ENCODE data around the gene SELENOO. TPM values are rescaled to one million over a fixed set of nuclear protein-coding genes. Genes with fewer than 3 reads are reported as not detected.

Gene SELENOO
- total RNA-seq, 1 experiment from 2014 or later, result 27.4 TPM

GRCh38 chr22:50175921-50176849 lies 24.6 kb upstream of the SELENOO start:
- no peaks in the 10 kb centered on the region for H3K9me2 ChIP-seq (ENCODE audit: insufficient read depth)
- no peak overlapping the region for H2AFZ ChIP-seq
- intact Hi-C loops (cut with micrococcal nuclease; ENCODE audit: unreplicated experiment), result no loop called here
- H3K9me3 ChIP-seq (ENCODE audit: insufficient read depth, low read depth), result no peaks in the 10 kb centered on the region
- ChIA-PET POLR2A (ENCODE audit: unreplicated experiment) (no interaction called here), CTCF (no interaction called here)
- H3K27me3 ChIP-seq (ENCODE audit: insufficient read depth, low read depth), result no peaks in the 10 kb centered on the region
- no peak for TF ChIP-seq EZH2 (IDR thresholded peaks at IDR 0.05; ENCODE audit: low read depth)
- TF ChIP-seq, protein P1, sequence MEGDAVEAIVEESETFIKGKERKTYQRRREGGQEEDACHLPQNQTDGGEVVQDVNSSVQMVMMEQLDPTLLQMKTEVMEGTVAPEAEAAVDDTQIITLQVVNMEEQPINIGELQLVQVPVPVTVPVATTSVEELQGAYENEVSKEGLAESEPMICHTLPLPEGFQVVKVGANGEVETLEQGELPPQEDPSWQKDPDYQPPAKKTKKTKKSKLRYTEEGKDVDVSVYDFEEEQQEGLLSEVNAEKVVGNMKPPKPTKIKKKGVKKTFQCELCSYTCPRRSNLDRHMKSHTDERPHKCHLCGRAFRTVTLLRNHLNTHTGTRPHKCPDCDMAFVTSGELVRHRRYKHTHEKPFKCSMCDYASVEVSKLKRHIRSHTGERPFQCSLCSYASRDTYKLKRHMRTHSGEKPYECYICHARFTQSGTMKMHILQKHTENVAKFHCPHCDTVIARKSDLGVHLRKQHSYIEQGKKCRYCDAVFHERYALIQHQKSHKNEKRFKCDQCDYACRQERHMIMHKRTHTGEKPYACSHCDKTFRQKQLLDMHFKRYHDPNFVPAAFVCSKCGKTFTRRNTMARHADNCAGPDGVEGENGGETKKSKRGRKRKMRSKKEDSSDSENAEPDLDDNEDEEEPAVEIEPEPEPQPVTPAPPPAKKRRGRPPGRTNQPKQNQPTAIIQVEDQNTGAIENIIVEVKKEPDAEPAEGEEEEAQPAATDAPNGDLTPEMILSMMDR (conservative IDR thresholded peaks at IDR 0.05), result no peak
- DNase-seq, result no peak
- peaks cover 17% of the 10 kb centered on the region for H4K20me1 ChIP-seq (ENCODE audit: insufficient read depth)
- H3K27ac ChIP-seq, result no peak overlapping the region
- H3K4me3 ChIP-seq, result no peak overlapping the region
- no TSS peak for BruUV-seq (replicated peaks)
- peaks cover 4% of the 10 kb centered on the region for H3K4me1 ChIP-seq (replicated peaks; ENCODE audit: insufficient read depth)
- H3K79me2 ChIP-seq (ENCODE audit: low read depth), result no peaks in the 10 kb centered on the region
- H3K4me2 ChIP-seq, result no peak overlapping the region
- peaks cover 10% of the 10 kb centered on the region; the same call in 1 of the 2 replicates for H3F3A ChIP-seq (ENCODE audit: insufficient read depth, low read depth)
- H3K36me3 ChIP-seq (ENCODE audit: low read depth), result no peaks in the 10 kb centered on the region

DNA sequence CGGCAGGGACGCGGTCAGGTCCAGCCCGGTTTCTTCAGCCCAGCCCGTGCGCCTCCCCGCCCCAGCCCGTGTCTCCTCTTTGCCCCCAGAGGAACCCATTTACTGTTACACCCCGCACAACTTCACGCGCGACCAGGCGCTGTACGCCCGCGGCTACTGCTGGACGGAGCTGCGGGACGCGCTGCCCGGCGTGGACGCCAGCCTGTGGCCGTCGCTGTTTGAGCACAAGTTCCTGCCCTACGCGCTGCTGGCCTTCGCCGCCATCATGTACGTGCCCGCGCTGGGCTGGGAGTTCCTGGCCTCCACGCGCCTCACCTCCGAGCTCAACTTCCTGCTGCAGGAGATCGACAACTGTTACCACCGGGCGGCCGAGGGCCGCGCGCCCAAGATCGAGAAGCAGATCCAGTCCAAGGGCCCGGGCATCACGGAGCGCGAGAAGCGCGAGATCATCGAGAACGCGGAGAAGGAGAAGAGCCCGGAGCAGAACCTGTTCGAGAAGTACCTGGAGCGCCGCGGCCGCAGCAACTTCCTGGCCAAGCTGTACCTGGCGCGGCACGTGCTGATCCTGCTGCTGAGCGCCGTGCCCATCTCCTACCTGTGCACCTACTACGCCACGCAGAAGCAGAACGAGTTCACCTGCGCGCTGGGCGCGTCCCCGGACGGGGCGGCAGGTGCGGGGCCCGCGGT lies 23.8 kb upstream of the SELENOO start:
- POLR2A ChIA-PET (ENCODE audit: unreplicated experiment), result no interaction called here

More for the DNA sequence above, 23.8 kb upstream of the SELENOO start:
- H3K4me3 ChIP-seq, result no peak overlapping the region
- no peak overlapping the region for H3K27ac ChIP-seq
- no peaks in the 10 kb centered on the region for H3K36me3 ChIP-seq (ENCODE audit: low read depth)
- no peak overlapping the region for H3K4me2 ChIP-seq
- CTCF ChIA-PET, result no interaction called here
- H4K20me1 ChIP-seq (ENCODE audit: insufficient read depth), result peaks cover 17% of the 10 kb centered on the region
- H3K9me3 ChIP-seq (ENCODE audit: insufficient read depth, low read depth), result no peaks in the 10 kb centered on the region
- H3K79me2 ChIP-seq (ENCODE audit: low read depth), result no peaks in the 10 kb centered on the region
- no peaks in the 10 kb centered on the region for H3K27me3 ChIP-seq (ENCODE audit: insufficient read depth, low read depth)
- no peaks in the 10 kb centered on the region for H3K4me1 ChIP-seq (replicated peaks; ENCODE audit: insufficient read depth)
- H3F3A ChIP-seq (ENCODE audit: insufficient read depth, low read depth), result peaks cover 13% of the 10 kb centered on the region; the same call in 1 of the 2 replicates
- no peak for TF ChIP-seq EZH2 (IDR thresholded peaks at IDR 0.05; ENCODE audit: low read depth)
- TF ChIP-seq, protein P1 (conservative IDR thresholded peaks at IDR 0.05), result no peak
- no peak overlapping the region for H2AFZ ChIP-seq
- no TSS peak for BruUV-seq (replicated peaks)
- no peak for DNase-seq
- no peaks in the 10 kb centered on the region for H3K9me2 ChIP-seq (ENCODE audit: insufficient read depth)
- intact Hi-C loops (cut with micrococcal nuclease; ENCODE audit: unreplicated experiment), result no loop called here

All from PC-9 (cell line).